Cardiac septum (tissue), 1 donor: ENCODE results near the gene PIGA. TPM values are rescaled to one million over a fixed set of nuclear protein-coding genes. Genes with fewer than 3 reads are reported as not detected.

Experiments used
- DNase-seq: peaks from one replicate; pipeline ENCODE4 v3.0.0-alpha.2; 2020; ENCODE audit warnings: low spot score
- intact Hi-C: fragments of 100-400 bp; cut with DNase I; formaldehyde crosslinking; loops from one replicate; pipeline ENCODE4 v1.14.0; 2022
- total RNA-seq: library from RNA; stranded (reverse); fragmentation: NEBNext Ultra II Directional; extraction: Animal tissue kit (Norgen Biotek cat#: 25700); gene quantifications from one replicate; pipeline ENCODE4 v1.2.1, GENCODE V29; 2021
- donor health status: DM: no; HTN: no; CAD: no.

The PIGA gene
- total RNA-seq, 1 donor from 2014 or later = 6.8 TPM

GRCh38 chrX:15269618-15270521 lies 65.5 kb downstream of the PIGA start, which contains the start of gene ASB9:
Gene ASB9 (minus strand): TSS chrX:15270083. CDS start chrX:15269874, 209 bp downstream.
- intact Hi-C loops = no loop called here
- DNase-seq = no peak

Other genes with a start within 250 kb of the PIGA start
- 0.46 TPM for gene ASB9, start 65.4 kb downstream of the PIGA start, total RNA-seq
- gene ASB11, start 19.9 kb downstream of the PIGA start, total RNA-seq = 60.8 TPM
- 1.3 TPM for gene VEGFD, start 48.9 kb upstream of the PIGA start, total RNA-seq
- 15.7 TPM for gene PIR, start 157.8 kb upstream of the PIGA start, total RNA-seq
- gene BMX, start 165.3 kb upstream of the PIGA start, total RNA-seq = 1.8 TPM